ENCODE data around the gene CDC37L1. TPM values are rescaled to one million over a fixed set of nuclear protein-coding genes. Genes with fewer than 3 reads are reported as not detected.
"Not testable (repeated sequence)": the region's sequence is repeated elsewhere in the genome, so short reads cannot be mapped to it uniquely, and the experiment has no call there.

Gene CDC37L1
- total RNA-seq, 1 donor from 2014 or later = 12.3 TPM

GRCh38 chr9:4640027-4640426, 39.3 kb upstream of the CDC37L1 start:
- H3K4me3 Mint-ChIP-seq = no peak overlapping the region
- H3K36me3 Mint-ChIP-seq (ENCODE audit: low read depth) = no peaks in the 10 kb centered on the region
- H3K4me1 Mint-ChIP-seq = no peaks in the 10 kb centered on the region
- ChIA-PET CTCF (interaction anchor here (1.5 kb wide), 1 partner anchor 257 kb away, joined by 4 read pairs; no protein-coding TSS in a partner anchor), POLR2A (no interaction called here)
- peaks cover 4% of the 10 kb centered on the region for H3K27me3 Mint-ChIP-seq
- ATAC-seq (ENCODE audit: low read depth) = no peak
- TF ChIP-seq, protein P1, sequence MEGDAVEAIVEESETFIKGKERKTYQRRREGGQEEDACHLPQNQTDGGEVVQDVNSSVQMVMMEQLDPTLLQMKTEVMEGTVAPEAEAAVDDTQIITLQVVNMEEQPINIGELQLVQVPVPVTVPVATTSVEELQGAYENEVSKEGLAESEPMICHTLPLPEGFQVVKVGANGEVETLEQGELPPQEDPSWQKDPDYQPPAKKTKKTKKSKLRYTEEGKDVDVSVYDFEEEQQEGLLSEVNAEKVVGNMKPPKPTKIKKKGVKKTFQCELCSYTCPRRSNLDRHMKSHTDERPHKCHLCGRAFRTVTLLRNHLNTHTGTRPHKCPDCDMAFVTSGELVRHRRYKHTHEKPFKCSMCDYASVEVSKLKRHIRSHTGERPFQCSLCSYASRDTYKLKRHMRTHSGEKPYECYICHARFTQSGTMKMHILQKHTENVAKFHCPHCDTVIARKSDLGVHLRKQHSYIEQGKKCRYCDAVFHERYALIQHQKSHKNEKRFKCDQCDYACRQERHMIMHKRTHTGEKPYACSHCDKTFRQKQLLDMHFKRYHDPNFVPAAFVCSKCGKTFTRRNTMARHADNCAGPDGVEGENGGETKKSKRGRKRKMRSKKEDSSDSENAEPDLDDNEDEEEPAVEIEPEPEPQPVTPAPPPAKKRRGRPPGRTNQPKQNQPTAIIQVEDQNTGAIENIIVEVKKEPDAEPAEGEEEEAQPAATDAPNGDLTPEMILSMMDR (IDR thresholded peaks at IDR 0.05) = no peak
- intact Hi-C loops (cut with micrococcal nuclease) = loop anchor here (1.0 kb wide), 2 partner anchors 258 to 325 kb away; no protein-coding TSS in a partner anchor
- no peak for DNase-seq
- no peaks in the 10 kb centered on the region for H3K9me3 Mint-ChIP-seq
- H3K27ac Mint-ChIP-seq = no peak overlapping the region

DNA sequence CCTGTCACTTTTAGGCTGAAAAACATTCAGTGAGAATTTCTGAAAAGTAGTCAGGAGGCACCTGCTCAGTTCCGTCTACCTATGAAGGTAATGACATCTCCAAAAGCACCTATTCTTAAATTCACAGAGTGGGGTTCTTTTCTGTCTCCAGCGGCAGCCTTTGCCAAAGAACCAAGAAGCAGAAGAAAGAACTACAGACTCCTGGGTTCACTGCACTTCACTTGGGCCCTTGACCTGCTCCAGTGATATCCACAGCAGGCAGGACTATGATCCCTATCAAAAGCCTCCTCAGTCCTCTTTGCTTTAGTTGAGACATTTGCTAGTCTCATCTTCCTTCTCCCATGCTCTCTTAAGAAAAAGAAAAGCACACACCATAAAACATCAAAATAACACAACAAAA, 37.0 kb upstream of the CDC37L1 start:
- Mint-ChIP-seq H3K36me3 (ENCODE audit: low read depth) (no peaks in the 10 kb centered on the region), H3K27me3 (peaks cover 2% of the 10 kb centered on the region), H3K9me3 (no peaks in the 10 kb centered on the region), H3K4me1 (no peaks in the 10 kb centered on the region), H3K4me3 (no peak overlapping the region), H3K27ac (no peak overlapping the region)
- ChIA-PET CTCF (no interaction called here), POLR2A (no interaction called here)
- DNase-seq (no peak), ATAC-seq (ENCODE audit: low read depth) (no peak)
- TF ChIP-seq, protein P1 (IDR thresholded peaks at IDR 0.05) = no peak
- intact Hi-C loops (cut with micrococcal nuclease) = no loop called here

DNA sequence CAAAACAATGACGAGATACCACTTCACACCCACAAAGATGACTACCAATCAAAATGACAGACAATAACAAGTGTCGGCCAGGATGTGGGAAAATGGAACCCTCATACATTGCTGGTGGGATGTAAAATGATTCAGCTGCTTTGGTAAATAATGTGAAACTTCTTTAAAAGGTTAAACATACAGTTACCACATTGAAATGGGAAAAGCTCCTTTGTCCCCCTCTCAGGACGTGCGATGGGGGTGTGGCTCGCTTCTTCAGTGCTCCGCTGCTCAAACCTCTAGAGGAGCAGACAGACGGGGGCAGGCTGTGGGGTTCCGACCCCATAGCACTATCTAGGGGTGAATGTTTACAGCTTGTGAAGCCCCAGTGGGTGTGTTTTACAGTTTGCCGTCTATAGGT, 25.3 kb upstream of the CDC37L1 start:
- POLR2A ChIA-PET = no interaction called here
- no peak overlapping the region for H3K27ac Mint-ChIP-seq
- DNase-seq (no peak), ATAC-seq (ENCODE audit: low read depth) (no peak)
- TF ChIP-seq, protein P1 (IDR thresholded peaks at IDR 0.05) = no peak
- peaks cover 15% of the 10 kb centered on the region for H3K27me3 Mint-ChIP-seq
- CTCF ChIA-PET = interaction anchor here (0.9 kb wide), 1 partner anchor 10 kb away, joined by 3 read pairs; no protein-coding TSS in a partner anchor
- H3K4me1 Mint-ChIP-seq = no peaks in the 10 kb centered on the region
- no peak overlapping the region for H3K4me3 Mint-ChIP-seq
- H3K36me3 Mint-ChIP-seq (ENCODE audit: low read depth) = no peaks in the 10 kb centered on the region
- intact Hi-C loops (cut with micrococcal nuclease) = no loop called here
- no peaks in the 10 kb centered on the region for H3K9me3 Mint-ChIP-seq

GRCh38 chr9:4654538-4654937, 24.8 kb upstream of the CDC37L1 start:
- intact Hi-C loops (cut with micrococcal nuclease) = no loop called here
- Mint-ChIP-seq H3K4me3 (no peak overlapping the region), H3K36me3 (ENCODE audit: low read depth) (no peaks in the 10 kb centered on the region), H3K4me1 (no peaks in the 10 kb centered on the region), H3K27ac (no peak overlapping the region), H3K9me3 (no peaks in the 10 kb centered on the region), H3K27me3 (peaks cover 12% of the 10 kb centered on the region)
- ChIA-PET POLR2A (no interaction called here), CTCF (interaction anchor here (0.9 kb wide), 1 partner anchor 10 kb away, joined by 3 read pairs; no protein-coding TSS in a partner anchor)
- DNase-seq (no peak), ATAC-seq (ENCODE audit: low read depth) (no peak)
- TF ChIP-seq, protein P1 (IDR thresholded peaks at IDR 0.05) = no peak

GRCh38 chr9:4656196-4656595, 23.2 kb upstream of the CDC37L1 start:
- H3K9me3 Mint-ChIP-seq; POLR2A ChIA-PET; ATAC-seq (ENCODE audit: low read depth); intact Hi-C loops (cut with micrococcal nuclease); H3K4me1 Mint-ChIP-seq; H3K27ac Mint-ChIP-seq; DNase-seq; CTCF ChIA-PET; H3K4me3 Mint-ChIP-seq; H3K36me3 Mint-ChIP-seq (ENCODE audit: low read depth); H3K27me3 Mint-ChIP-seq: not testable (repeated sequence)

GRCh38 chr9:4656621-4657020, 22.7 kb upstream of the CDC37L1 start:
- POLR2A ChIA-PET = no interaction called here
- DNase-seq (no peak), ATAC-seq (ENCODE audit: low read depth) (no peak)
- TF ChIP-seq, protein P1 (IDR thresholded peaks at IDR 0.05) = no peak
- Mint-ChIP-seq H3K27me3 (peaks cover 4% of the 10 kb centered on the region), H3K9me3 (no peaks in the 10 kb centered on the region), H3K4me3 (no peak overlapping the region), H3K36me3 (ENCODE audit: low read depth) (no peaks in the 10 kb centered on the region), H3K27ac (no peak overlapping the region), H3K4me1 (peaks cover 2% of the 10 kb centered on the region)
- CTCF ChIA-PET = no interaction called here
- intact Hi-C loops (cut with micrococcal nuclease) = no loop called here

Data from activated B cell treated with CpG ODN at 0.5 μM for 24 hours (primary cell).